Activated CD4-positive, CD25-positive, alpha-beta regulatory T cell treated with anti-CD3 and anti-CD28 coated beads, Interleukin-2, amount 50 U/mL, for 16 hours (primary cell): ENCODE results near the gene SBNO2.
"Not testable (repeated sequence)": the region's sequence is repeated elsewhere in the genome, so short reads cannot be mapped to it uniquely, and the experiment has no call there.

Experiments used
- DNase-seq: peaks from one replicate; pipeline ENCODE4 v3.0.0-alpha.2; 2020; ENCODE audit warnings: low read depth, low spot score

The SBNO2 gene

GRCh38 chr19:1136201-1136600 is 37.9 kb downstream of the SBNO2 start:
- no peak for DNase-seq

GRCh38 chr19:1135454-1135853 is 38.6 kb downstream of the SBNO2 start:
- DNase-seq: no peak

GRCh38 chr19:1134431-1134830 is 39.6 kb downstream of the SBNO2 start:
- no peak for DNase-seq

- peak; percentile 48 for DNase-seq
Measured at GRCh38 chr19:1133471-1133929, 40.6 kb downstream of the SBNO2 start.

- DNase-seq: no peak
Measured at GRCh38 chr19:1132552-1133383, 41.3 kb downstream of the SBNO2 start.

- peak; percentile 76 for DNase-seq
Measured at GRCh38 chr19:1131718-1132551, 42.1 kb downstream of the SBNO2 start.

GRCh38 chr19:1130771-1131717 is 43.0 kb downstream of the SBNO2 start:
- DNase-seq: no peak

- no peak for DNase-seq
Measured at GRCh38 chr19:1129535-1129934, 44.5 kb downstream of the SBNO2 start.

- not testable (repeated sequence) for DNase-seq
Measured at GRCh38 chr19:1129084-1129483, 45.0 kb downstream of the SBNO2 start.

- DNase-seq: no peak
Measured at GRCh38 chr19:1128106-1128505, 46.0 kb downstream of the SBNO2 start.

- DNase-seq: no peak
Measured at GRCh38 chr19:1126984-1127760, 46.9 kb downstream of the SBNO2 start.

GRCh38 chr19:1125601-1126467 is 48.2 kb downstream of the SBNO2 start:
- DNase-seq: no peak

GRCh38 chr19:1123885-1124677 is 50.0 kb downstream of the SBNO2 start:
- DNase-seq: no peak

- no peak for DNase-seq
Measured at GRCh38 chr19:1123381-1123780, 50.7 kb downstream of the SBNO2 start.

- no peak for DNase-seq
Measured at GRCh38 chr19:1122972-1123363, 51.1 kb downstream of the SBNO2 start.

- DNase-seq: no peak
Measured at GRCh38 chr19:1122021-1122971, 51.8 kb downstream of the SBNO2 start.

- no peak for DNase-seq
Measured at GRCh38 chr19:1121395-1121794, 52.7 kb downstream of the SBNO2 start.
